Measurements from ENCODE around the gene IQSEC3.

DNA sequence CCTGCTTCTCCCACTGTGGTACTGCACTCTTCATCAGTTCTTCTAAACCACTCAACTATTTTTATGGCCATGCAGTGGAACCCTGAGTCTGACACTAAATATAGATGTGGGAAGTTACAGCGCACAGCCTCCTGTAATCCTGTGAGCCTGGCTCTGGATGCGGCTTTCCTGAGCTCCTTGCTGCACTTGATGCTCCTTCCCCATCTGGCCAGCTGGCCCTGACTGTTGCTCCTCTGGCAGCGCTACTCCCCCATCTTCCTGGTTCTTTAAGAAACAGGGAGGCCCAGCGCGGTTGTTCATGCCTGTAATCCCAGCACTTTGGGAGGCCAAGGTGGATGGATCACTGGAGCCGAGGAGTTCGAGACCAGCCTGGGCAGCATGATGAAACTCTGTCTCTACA, 24.6 kb downstream of the IQSEC3 start:
- TF ChIP-seq CTCF (IDR thresholded peaks at IDR 0.05) (no peak), POLR2AphosphoS5 (IDR thresholded peaks at IDR 0.05; ENCODE audit: low read depth, low read length) (no peak), TCF7L2 (IDR thresholded peaks at IDR 0.05; ENCODE audit: low read depth, low read length) (no peak)
- TF ChIP-seq, protein P1, sequence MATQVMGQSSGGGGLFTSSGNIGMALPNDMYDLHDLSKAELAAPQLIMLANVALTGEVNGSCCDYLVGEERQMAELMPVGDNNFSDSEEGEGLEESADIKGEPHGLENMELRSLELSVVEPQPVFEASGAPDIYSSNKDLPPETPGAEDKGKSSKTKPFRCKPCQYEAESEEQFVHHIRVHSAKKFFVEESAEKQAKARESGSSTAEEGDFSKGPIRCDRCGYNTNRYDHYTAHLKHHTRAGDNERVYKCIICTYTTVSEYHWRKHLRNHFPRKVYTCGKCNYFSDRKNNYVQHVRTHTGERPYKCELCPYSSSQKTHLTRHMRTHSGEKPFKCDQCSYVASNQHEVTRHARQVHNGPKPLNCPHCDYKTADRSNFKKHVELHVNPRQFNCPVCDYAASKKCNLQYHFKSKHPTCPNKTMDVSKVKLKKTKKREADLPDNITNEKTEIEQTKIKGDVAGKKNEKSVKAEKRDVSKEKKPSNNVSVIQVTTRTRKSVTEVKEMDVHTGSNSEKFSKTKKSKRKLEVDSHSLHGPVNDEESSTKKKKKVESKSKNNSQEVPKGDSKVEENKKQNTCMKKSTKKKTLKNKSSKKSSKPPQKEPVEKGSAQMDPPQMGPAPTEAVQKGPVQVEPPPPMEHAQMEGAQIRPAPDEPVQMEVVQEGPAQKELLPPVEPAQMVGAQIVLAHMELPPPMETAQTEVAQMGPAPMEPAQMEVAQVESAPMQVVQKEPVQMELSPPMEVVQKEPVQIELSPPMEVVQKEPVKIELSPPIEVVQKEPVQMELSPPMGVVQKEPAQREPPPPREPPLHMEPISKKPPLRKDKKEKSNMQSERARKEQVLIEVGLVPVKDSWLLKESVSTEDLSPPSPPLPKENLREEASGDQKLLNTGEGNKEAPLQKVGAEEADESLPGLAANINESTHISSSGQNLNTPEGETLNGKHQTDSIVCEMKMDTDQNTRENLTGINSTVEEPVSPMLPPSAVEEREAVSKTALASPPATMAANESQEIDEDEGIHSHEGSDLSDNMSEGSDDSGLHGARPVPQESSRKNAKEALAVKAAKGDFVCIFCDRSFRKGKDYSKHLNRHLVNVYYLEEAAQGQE (IDR thresholded peaks at IDR 0.05; ENCODE audit: insufficient read depth in 1 of 2, low read depth in 2 of 2, low read length in 1 of 2), result no peak
